ENCODE data around the gene LGALS9.
"Not testable (repeated sequence)": the region's sequence is repeated elsewhere in the genome, so short reads cannot be mapped to it uniquely, and the experiment has no call there.

GRCh38 chr17:27655525-27656111, 24.6 kb downstream of the LGALS9 start:
- TF ChIP-seq CTCF (IDR thresholded peaks at IDR 0.05); SMC3 (IDR thresholded peaks at IDR 0.05; ENCODE audit: low read depth, low read length); FOXM1 (IDR thresholded peaks at IDR 0.05; ENCODE audit: low read depth); RAD21 (IDR thresholded peaks at IDR 0.05; ENCODE audit: low read length); POLR2AphosphoS5 (IDR thresholded peaks at IDR 0.05; ENCODE audit: low read depth, low read length); GATA2 (CRISPR knock-in tag; IDR thresholded peaks at IDR 0.05); USF2 (IDR thresholded peaks at IDR 0.05; ENCODE audit: borderline replicate concordance, low read depth, low read length); REST (IDR thresholded peaks at IDR 0.05; ENCODE audit: low read depth, low read length); CHD2 (IDR thresholded peaks at IDR 0.05; ENCODE audit: low read length, partially characterized antibody); SIN3A (IDR thresholded peaks at IDR 0.05; ENCODE audit: borderline replicate concordance, low read depth, low read length); ZBTB33 (IDR thresholded peaks at IDR 0.05; ENCODE audit: borderline replicate concordance, low read depth); EP300 (IDR thresholded peaks at IDR 0.05; ENCODE audit: borderline replicate concordance in 1 of 2, low read depth in 1 of 2, low read length in 1 of 2): not testable (repeated sequence)
